NCI-H128 (cell line): Measurements from ENCODE around the gene APC2.
"Not testable (repeated sequence)": the region's sequence is repeated elsewhere in the genome, so short reads cannot be mapped to it uniquely, and the experiment has no call there.

Experiments
- DNase-seq: peaks from one replicate; lab custom pipeline; 2025; ENCODE audit not compliant: unreplicated experiment; lab: John Stamatoyannopoulos, UW

The APC2 gene

GRCh38 chr19:1466018-1466460 lies 16.1 kb downstream of the APC2 start:
- no peak for DNase-seq

- DNase-seq: no peak
Measured at GRCh38 chr19:1466461-1467214, 16.7 kb downstream of the APC2 start.

- DNase-seq: no peak
Measured at GRCh38 chr19:1467215-1467489, 17.2 kb downstream of the APC2 start.

- no peak for DNase-seq
Measured at GRCh38 chr19:1467490-1468273, 17.8 kb downstream of the APC2 start.

- no peak for DNase-seq
Measured at GRCh38 chr19:1468274-1468820, 18.4 kb downstream of the APC2 start.

- DNase-seq: no peak
Measured at GRCh38 chr19:1468821-1469254, 18.9 kb downstream of the APC2 start.

- DNase-seq: no peak
Measured at GRCh38 chr19:1469255-1470054, 19.5 kb downstream of the APC2 start.

- no peak for DNase-seq
Measured at GRCh38 chr19:1470055-1470304, 20.1 kb downstream of the APC2 start.

GRCh38 chr19:1470305-1471009 lies 20.5 kb downstream of the APC2 start:
- no peak for DNase-seq

- DNase-seq: no peak
Measured at GRCh38 chr19:1471010-1471514, 21.1 kb downstream of the APC2 start.

- DNase-seq: no peak
Measured at GRCh38 chr19:1471515-1472160, 21.7 kb downstream of the APC2 start.

- no peak for DNase-seq
Measured at GRCh38 chr19:1472231-1473084, 22.5 kb downstream of the APC2 start.

GRCh38 chr19:1473085-1473851 lies 23.3 kb downstream of the APC2 start:
- DNase-seq: no peak

GRCh38 chr19:1474011-1474764 lies 24.3 kb downstream of the APC2 start:
- DNase-seq: no peak

GRCh38 chr19:1474765-1475351 lies 24.9 kb downstream of the APC2 start:
- DNase-seq: no peak

- no peak for DNase-seq
Measured at GRCh38 chr19:1475751-1476437, 26.0 kb downstream of the APC2 start.

GRCh38 chr19:1477056-1477455 lies 27.1 kb downstream of the APC2 start:
- DNase-seq: not testable (repeated sequence)
